Esophagus muscularis mucosa (tissue), 4 donors: ENCODE data around the gene NGDN. TPM values are rescaled to one million over a fixed set of nuclear protein-coding genes. Genes with fewer than 3 reads are reported as not detected.

Experiments used
- DNase-seq: peaks from one replicate; pipeline ENCODE4 v3.0.0-alpha.2; 2017; ENCODE audit errors: extremely low spot score
- H3K27ac ChIP-seq, 4 donors: fragments of 200-600 bp; sonication (generic); replicated peaks in 1 of 4; 1 replicate in 3 of 4; 2 replicates in 1 of 4; pipeline ENCODE4 v1.5.1; 2016 to 2019; ENCODE audit warnings: mild to moderate bottlenecking in 1 of 4
- H3K27me3 ChIP-seq, 4 donors: fragments of 200-600 bp; sonication (generic); one replicate each; pipeline versions ENCODE4 v1.5.1 to v1.6.0; 2016 to 2019
- H3K36me3 ChIP-seq, 4 donors: fragments of 200-600 bp; sonication (generic); one replicate each; pipeline ENCODE4 v1.5.1; 2016 to 2019
- H3K4me1 ChIP-seq, 4 donors: fragments of 200-600 bp; sonication (generic); one replicate each; pipeline ENCODE4 v1.5.1; 2016 to 2019
- H3K4me3 ChIP-seq, 4 donors: fragments of 200-600 bp; sonication (generic); 1 replicate in 2 of 4; 2 replicates in 2 of 4; pipeline ENCODE4 v1.5.1; 2016 to 2019; ENCODE audit warnings: mild to moderate bottlenecking in 4 of 4, moderate library complexity in 1 of 4
- H3K9me3 ChIP-seq, 4 donors: fragments of 200-600 bp; sonication (generic); 1 replicate in 3 of 4; 2 replicates in 1 of 4; pipeline ENCODE4 v1.5.1; 2016 to 2019
- CTCF ChIP-seq, 3 experiments: fragments of 200-600 bp in 2 of 3; fragments of 450-650 bp in 1 of 3; sonication (generic) in 2 of 3; IDR thresholded peaks; one replicate each; pipeline ENCODE4 v1.5.1; 2017 to 2019; ENCODE audit warnings: antibody characterized with exemption in 3 of 3, mild to moderate bottlenecking in 2 of 3, moderate library complexity in 1 of 3
- EP300 ChIP-seq: sonication (generic); formaldehyde crosslinking; IDR thresholded peaks from one replicate; pipeline ENCODE4 v1.6.1; 2017; ENCODE audit warnings: antibody characterized with exemption
- POLR2A ChIP-seq: fragments of 450-650 bp; IDR thresholded peaks from one replicate; pipeline ENCODE4 v1.6.1; 2017; ENCODE audit warnings: antibody characterized with exemption, moderate library complexity, mild to moderate bottlenecking, low read depth
- POLR2AphosphoS5 ChIP-seq, 2 donors: sonication (generic); formaldehyde crosslinking; IDR thresholded peaks; one replicate each; pipeline ENCODE4 v1.6.1; 2017; ENCODE audit warnings: antibody characterized with exemption in 2 of 2
- WGBS: methylation state at CpG from one replicate; pipeline ENCODE4 v1.1.5; 2018; 5-methylcytosine and 5-hydroxymethylcytosine counted together
- intact Hi-C: fragments of 100-400 bp; cut with DNase I; formaldehyde crosslinking; loops from one replicate; pipeline ENCODE4 v1.15.1; 2023
- total RNA-seq, 4 donors: library from RNA; depleted of rRNA; stranded (reverse); fragments of >200 nt; gene quantifications; one replicate each; pipeline versions ENCODE4 v1.1.0 to v1.2.1, GENCODE V29; 2016

Gene NGDN
- total RNA-seq, 4 donors from 2014 or later, result 21.6 to 43.2 (median 34.0) TPM

- Histone ChIP-seq H3K27me3 (no peaks in the 10 kb centered on the region), H3K27ac (no peak overlapping the region), H3K4me3 (no peak overlapping the region), H3K9me3 (no peaks in the 10 kb centered on the region), H3K4me1 (no peaks in the 10 kb centered on the region), H3K36me3 (no peaks in the 10 kb centered on the region)
- no peak for TF ChIP-seq CTCF (IDR thresholded peaks at IDR 0.05)
- no peak for TF ChIP-seq EP300
- TF ChIP-seq POLR2AphosphoS5 (IDR thresholded peaks at IDR 0.05), result no peak
- no peak for TF ChIP-seq POLR2A
- 90% methylated on average over 12 of the region's 13 CpGs for WGBS
- no peak for DNase-seq
- intact Hi-C loops, result no loop called here
These were observed 40.6 kb upstream of the NGDN start for GRCh38 chr14:23428686-23429495.

- no peak overlapping the region for H3K4me3 ChIP-seq
- no peak for DNase-seq
- intact Hi-C loops, result no loop called here
- no peaks in the 10 kb centered on the region for H3K9me3 ChIP-seq
- H3K36me3 ChIP-seq, result no peaks in the 10 kb centered on the region
- 83% methylated on average over 10 of the region's 10 CpGs for WGBS
- H3K4me1 ChIP-seq, result no peaks in the 10 kb centered on the region
- TF ChIP-seq POLR2A (no peak), POLR2AphosphoS5 (IDR thresholded peaks at IDR 0.05) (no peak), CTCF (IDR thresholded peaks at IDR 0.05) (no peak), EP300 (no peak)
- no peak overlapping the region for H3K27ac ChIP-seq
- no peaks in the 10 kb centered on the region for H3K27me3 ChIP-seq
These were observed 39.3 kb upstream of the NGDN start for GRCh38 chr14:23430016-23430722.

GRCh38 chr14:23430723-23431085 is 38.8 kb upstream of the NGDN start:
- intact Hi-C loops, result no loop called here
- no peaks in the 10 kb centered on the region for H3K36me3 ChIP-seq
- H3K27me3 ChIP-seq, result no peaks in the 10 kb centered on the region
- no peak for DNase-seq
- TF ChIP-seq POLR2A, result no peak
- no peak for TF ChIP-seq CTCF (IDR thresholded peaks at IDR 0.05)
- no peak overlapping the region for H3K4me3 ChIP-seq
- 62% methylated on average over 2 of the region's 2 CpGs for WGBS
- H3K9me3 ChIP-seq, result no peaks in the 10 kb centered on the region
- H3K4me1 ChIP-seq, result peaks cover 0 to 3% (median 0%) of the 10 kb centered on the region in 4 donors
- no peak overlapping the region for H3K27ac ChIP-seq

- Histone ChIP-seq H3K36me3 (no peaks in the 10 kb centered on the region), H3K9me3 (no peaks in the 10 kb centered on the region), H3K27me3 (no peaks in the 10 kb centered on the region), H3K4me1 (peaks cover 0 to 6% (median 4%) of the 10 kb centered on the region in 4 donors), H3K4me3 (no peak overlapping the region), H3K27ac (no peak overlapping the region)
- TF ChIP-seq POLR2AphosphoS5 (IDR thresholded peaks at IDR 0.05) (no peak), CTCF (IDR thresholded peaks at IDR 0.05) (no peak)
- DNase-seq, result no peak
- intact Hi-C loops, result no loop called here
- WGBS, result 92% methylated on average over 10 of the region's 10 CpGs
These were observed 38.0 kb upstream of the NGDN start for GRCh38 chr14:23431486-23431885.
